ENCODE results near the gene SLCO2B1. TPM values are rescaled to one million over a fixed set of nuclear protein-coding genes. Genes with fewer than 3 reads are reported as not detected.
A peak's percentile ranks its signal among the peaks of the same experiment; 100 is the strongest.

Gene SLCO2B1
- total RNA-seq, 4 donors from 2014 or later, result 72.9 to 165 (median 111) TPM

DNA sequence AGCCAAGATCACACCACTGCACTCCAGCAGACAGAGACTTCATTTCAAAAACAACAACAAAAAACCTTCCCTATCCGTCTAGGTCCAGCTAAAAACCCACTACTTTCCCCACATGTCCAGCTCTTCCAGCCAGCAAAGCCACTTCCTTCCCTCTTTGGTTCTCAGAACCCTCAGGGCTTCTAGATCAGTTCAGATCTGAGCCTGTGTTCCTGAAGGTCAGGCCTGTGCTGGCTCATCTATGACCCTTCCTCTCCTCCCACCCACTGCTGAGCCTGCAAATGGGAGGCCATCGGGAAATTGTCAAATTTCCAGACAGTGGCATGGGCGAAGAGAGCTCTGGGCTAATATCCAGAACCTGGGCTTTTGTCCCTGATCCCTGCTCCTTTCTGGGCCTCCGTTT, 37.8 kb downstream of the SLCO2B1 start:
- TF ChIP-seq POLR2A (IDR thresholded peaks at IDR 0.05) (peak; percentile 14), CTCF (IDR thresholded peaks at IDR 0.05) (no peak)
- DNase-seq, result no peak
- intact Hi-C loops (cut with DNase I; ENCODE audit: low total_unique reads) (no loop called here), in situ Hi-C loops (cut with MboI; ENCODE audit: low pct_ligation_motif_present in 1 of 4, low pct_unique_long_range_greater_than_20kb in 1 of 4, low sequenced_read_pairs in 3 of 4) (no loop called here)
- Histone ChIP-seq H3K4me3 (no peak overlapping the region), H3K27me3 (no peaks in the 10 kb centered on the region), H3K27ac (peak overlapping the region in 1 of 4 donors; percentile 12), H3K36me3 (no peaks in the 10 kb centered on the region), H3K9me3 (no peaks in the 10 kb centered on the region), H3K4me1 (peaks cover 0 to 17% (median 0%) of the 10 kb centered on the region in 4 donors)
- WGBS, 2 donors (ENCODE audit: low coverage in 1 of 2), result 70 to 79% methylated on average over 2 to 4 of the region's 4 CpGs

DNA sequence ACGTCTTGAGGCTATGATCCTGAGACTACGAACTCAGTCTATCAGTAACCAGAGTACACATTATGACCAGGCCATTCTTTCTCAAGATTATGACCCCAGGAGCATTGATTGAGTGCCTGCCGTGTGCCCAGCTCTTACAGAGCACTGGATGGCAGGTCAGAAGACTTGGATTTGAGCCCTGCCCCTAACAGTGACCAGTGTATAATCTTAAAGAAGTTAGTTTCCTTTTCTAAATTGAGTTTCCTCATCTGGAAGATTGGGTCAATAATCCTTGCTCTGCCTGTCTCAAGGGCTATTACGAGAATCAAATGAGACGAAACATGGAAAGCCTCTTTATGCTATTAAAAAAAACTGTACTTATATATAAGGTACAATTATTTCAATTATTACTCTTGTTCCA, 38.2 kb downstream of the SLCO2B1 start:
- no peaks in the 10 kb centered on the region for H3K9me3 ChIP-seq
- TF ChIP-seq POLR2A (IDR thresholded peaks at IDR 0.05) (no peak), CTCF (IDR thresholded peaks at IDR 0.05) (no peak), EP300 (IDR thresholded peaks at IDR 0.05; ENCODE audit: low read depth) (no peak), POLR2AphosphoS5 (IDR thresholded peaks at IDR 0.05) (no peak)
- H3K4me3 ChIP-seq, result no peak overlapping the region
- no peaks in the 10 kb centered on the region for H3K36me3 ChIP-seq
- in situ Hi-C loops (cut with MboI; ENCODE audit: low pct_ligation_motif_present in 1 of 4, low pct_unique_long_range_greater_than_20kb in 1 of 4, low sequenced_read_pairs in 3 of 4), result no loop called here
- intact Hi-C loops (cut with DNase I; ENCODE audit: low total_unique reads), result no loop called here
- no peaks in the 10 kb centered on the region for H3K27me3 ChIP-seq
- H3K27ac ChIP-seq, result peak overlapping the region in 1 of 4 donors; percentile 0
- 73 to 91% methylated on average over 5 of the region's 5 CpGs for WGBS, 2 donors (ENCODE audit: low coverage in 1 of 2)
- no peak for DNase-seq
- peaks cover 0 to 17% (median 0%) of the 10 kb centered on the region in 4 donors for H3K4me1 ChIP-seq

GRCh38 chr11:75189911-75190310, 39.0 kb downstream of the SLCO2B1 start:
- peaks cover 0 to 25% (median 0%) of the 10 kb centered on the region in 4 donors for H3K4me1 ChIP-seq
- 90 to 100% methylated on average over 2 to 8 of the region's 8 CpGs for WGBS, 2 donors (ENCODE audit: low coverage in 1 of 2)
- peak overlapping the region in 3 of 4 donors; percentile 0 to 13 (median 8) for H3K27ac ChIP-seq
- intact Hi-C loops (cut with DNase I; ENCODE audit: low total_unique reads), result no loop called here
- H3K27me3 ChIP-seq, result no peaks in the 10 kb centered on the region
- H3K36me3 ChIP-seq, result no peaks in the 10 kb centered on the region
- TF ChIP-seq POLR2AphosphoS5 (IDR thresholded peaks at IDR 0.05) (no peak), CTCF (IDR thresholded peaks at IDR 0.05) (no peak), POLR2A (IDR thresholded peaks at IDR 0.05) (no peak)
- in situ Hi-C loops (cut with MboI; ENCODE audit: low pct_ligation_motif_present in 1 of 4, low pct_unique_long_range_greater_than_20kb in 1 of 4, low sequenced_read_pairs in 3 of 4), result no loop called here
- H3K9me3 ChIP-seq, result no peaks in the 10 kb centered on the region
- no peak overlapping the region for H3K4me3 ChIP-seq
- DNase-seq, result no peak

- in situ Hi-C loops (cut with MboI; ENCODE audit: low pct_ligation_motif_present in 1 of 4, low pct_unique_long_range_greater_than_20kb in 1 of 4, low sequenced_read_pairs in 3 of 4), result no loop called here
- peak overlapping the region in 2 of 4 donors; percentile 8 to 13 for H3K27ac ChIP-seq
- intact Hi-C loops (cut with DNase I; ENCODE audit: low total_unique reads), result no loop called here
These were observed 39.9 kb downstream of the SLCO2B1 start for GRCh38 chr11:75190652-75191329.

More at GRCh38 chr11:75190652-75191329, 39.9 kb downstream of the SLCO2B1 start:
- H3K9me3 ChIP-seq, result no peaks in the 10 kb centered on the region
- no peak for DNase-seq
- H3K36me3 ChIP-seq, result no peaks in the 10 kb centered on the region
- no peaks in the 10 kb centered on the region for H3K27me3 ChIP-seq
- peaks cover 0 to 27% (median 2%) of the 10 kb centered on the region in 4 donors for H3K4me1 ChIP-seq
- no peak for TF ChIP-seq POLR2A (IDR thresholded peaks at IDR 0.05)
- no peak for TF ChIP-seq EP300 (IDR thresholded peaks at IDR 0.05; ENCODE audit: low read depth)
- TF ChIP-seq POLR2AphosphoS5 (IDR thresholded peaks at IDR 0.05), result no peak
- no peak for TF ChIP-seq CTCF (IDR thresholded peaks at IDR 0.05)
- no peak overlapping the region for H3K4me3 ChIP-seq
- WGBS, 2 donors (ENCODE audit: low coverage in 1 of 2), result 83% methylated on average over 2 of the region's 2 CpGs; no CpG with 5 or more reads in 1 of the 2 donors

Data from transverse colon (tissue), 4 donors.